Panc1 (cell line): ENCODE measurements around the gene BCL2. TPM values are rescaled to one million over a fixed set of nuclear protein-coding genes. Genes with fewer than 3 reads are reported as not detected.

Experiments used
- ATAC-seq: fragments of 200-7000 bp; cut with Tn5 transposase; 2 replicates; pipeline ENCODE4 v1.9.1; 2020; ENCODE audit warnings: mild to moderate bottlenecking, moderate library complexity
- BruUV-seq: library from RNA; stranded (reverse); fragments of 400-500 nt; replicated peaks from 2 replicates; lab custom pipeline; 2021; lab: Mats Ljungman, UMichigan
- CTCF ChIA-PET: fragments of 300-600 bp; sonication (Branson Sonifier 250); formaldehyde crosslinking; loops from one replicate; lab custom pipeline; 2022; ENCODE audit warnings: antibody characterized with exemption; lab: Charles Lee
- POLR2A ChIA-PET: fragments of 300-600 bp; sonication (Branson Sonifier 250); formaldehyde crosslinking; loops from one replicate; lab custom pipeline; 2022; ENCODE audit warnings: antibody characterized with exemption; lab: Charles Lee
- DNase-seq: peaks from one replicate; pipeline ENCODE4 v3.0.0-alpha.2; 2010; ENCODE audit warnings: low read depth, low spot score
- H3K27ac ChIP-seq: 2 replicates; pipeline ENCODE4 v1.5.1; 2011; ENCODE audit warnings: mild to moderate bottlenecking, low read length, inconsistent platforms
- H3K27me3 ChIP-seq: fragments of 200-500 bp; sonication (Bioruptor generic); 2 replicates; pipeline ENCODE4 v1.6.0; 2014; ENCODE audit warnings: low read length, inconsistent platforms; ENCODE audit not compliant: control insufficient read depth, insufficient read depth
- H3K36me3 ChIP-seq: fragments of 200-500 bp; sonication (Bioruptor generic); 2 replicates; pipeline ENCODE4 v1.5.1; 2014; ENCODE audit warnings: inconsistent platforms, mild to moderate bottlenecking, low read length, moderate library complexity; ENCODE audit not compliant: control insufficient read depth, insufficient read depth
- H3K4me1 ChIP-seq: 2 replicates; pipeline ENCODE4 v1.5.1; 2011; ENCODE audit warnings: inconsistent platforms, mild to moderate bottlenecking, low read length, moderate library complexity; ENCODE audit not compliant: control insufficient read depth, insufficient read depth
- H3K4me3 ChIP-seq, 2 experiments: 2 replicates each; pipeline ENCODE4 v1.5.1; 2011 to 2012; ENCODE audit warnings: low read depth in 2 of 2, low read length in 2 of 2, mild to moderate bottlenecking in 2 of 2, inconsistent platforms in 1 of 2, moderate library complexity in 1 of 2
- H3K9me3 ChIP-seq: fragments of 200-500 bp; sonication (Bioruptor generic); 2 replicates; pipeline ENCODE4 v1.5.1; 2014; ENCODE audit warnings: low read depth, mild to moderate bottlenecking, inconsistent platforms, low read length, moderate library complexity; ENCODE audit not compliant: control insufficient read depth, insufficient read depth
- CTCF ChIP-seq: fragments of 450-650 bp; IDR thresholded peaks from 2 replicates; pipeline ENCODE4 v1.5.1; 2017; ENCODE audit warnings: mild to moderate bottlenecking
- POLR2AphosphoS5 ChIP-seq: IDR thresholded peaks from 2 replicates; pipeline ENCODE4 v1.6.1; 2012; ENCODE audit warnings: mild to moderate bottlenecking, low read depth, low read length, moderate library complexity
- REST ChIP-seq, 2 experiments: IDR thresholded peaks; 2 replicates each; pipeline ENCODE4 v1.6.1; 2011 to 2012; ENCODE audit warnings: low read depth in 2 of 2, control low read depth in 1 of 2, low read length in 1 of 2, mild to moderate bottlenecking in 1 of 2, moderate library complexity in 1 of 2; ENCODE audit not compliant: insufficient read depth in 1 of 2
- SIN3A ChIP-seq: IDR thresholded peaks from 2 replicates; pipeline ENCODE4 v1.6.1; 2012; ENCODE audit warnings: low read depth, mild to moderate bottlenecking, low read length, moderate library complexity, borderline replicate concordance; ENCODE audit not compliant: insufficient read depth
- TCF7L2 ChIP-seq: IDR thresholded peaks from 2 replicates; pipeline ENCODE4 v1.6.1; 2011; ENCODE audit warnings: mild to moderate bottlenecking, low read depth, low read length, inconsistent platforms
- in situ Hi-C: cut with HindIII; loops from 2 replicates; pipeline ENCODE4 v1.10.0; 2016; ENCODE audit warnings: low sequenced_read_pairs, low pct_unique_long_range_greater_than_20kb
- intact Hi-C: fragments of 100-400 bp; cut with micrococcal nuclease; formaldehyde crosslinking; loops from one replicate; pipeline ENCODE4 v1.10.0; 2022; ENCODE audit not compliant: unreplicated experiment
- total RNA-seq: library from RNA; stranded (reverse); gene quantifications from one replicate; pipeline ENCODE4 v1.2.1, GENCODE V29; 2021; ENCODE audit not compliant: unreplicated experiment

BCL2 gene
- total RNA-seq, 1 experiment from 2014 or later: 0.72 TPM

GRCh38 chr18:63113899-63114565 is 205.5 kb downstream of the BCL2 start:
- no peaks in the 10 kb centered on the region for H3K27me3 ChIP-seq
- in situ Hi-C loops (no loop called here), intact Hi-C loops (no loop called here)
- H3K4me3 ChIP-seq: no peak overlapping the region
- H3K36me3 ChIP-seq: no peaks in the 10 kb centered on the region
- ATAC-seq (no peak), DNase-seq (no peak)
- CTCF ChIA-PET: interaction anchor here (0.7 kb wide), 1 partner anchor 18 kb away, joined by 3 read pairs; no protein-coding TSS in a partner anchor
- no peak overlapping the region for H3K27ac ChIP-seq
- no peaks in the 10 kb centered on the region for H3K9me3 ChIP-seq
- H3K4me1 ChIP-seq: no peaks in the 10 kb centered on the region
- POLR2A ChIA-PET: no interaction called here
- BruUV-seq: no TSS peak
- TF ChIP-seq POLR2AphosphoS5 (no peak), REST (IDR thresholded peaks at IDR 0.05; ENCODE audit: insufficient read depth in 1 of 2, low read depth in 2 of 2, low read length in 1 of 2) (no peak), TCF7L2 (no peak), CTCF (no peak), SIN3A (no peak)

GRCh38 chr18:63112706-63113105 is 206.9 kb downstream of the BCL2 start:
- ChIA-PET CTCF (no interaction called here), POLR2A (no interaction called here)
- DNase-seq (no peak), ATAC-seq (no peak)
- H3K27me3 ChIP-seq: no peaks in the 10 kb centered on the region
- in situ Hi-C loops (no loop called here), intact Hi-C loops (no loop called here)
- H3K9me3 ChIP-seq: no peaks in the 10 kb centered on the region
- H3K27ac ChIP-seq: no peak overlapping the region
- H3K4me1 ChIP-seq: no peaks in the 10 kb centered on the region
- no peak overlapping the region for H3K4me3 ChIP-seq
- no TSS peak for BruUV-seq
- H3K36me3 ChIP-seq: no peaks in the 10 kb centered on the region
- TF ChIP-seq REST (IDR thresholded peaks at IDR 0.05; ENCODE audit: insufficient read depth in 1 of 2, low read depth in 2 of 2, low read length in 1 of 2): no peak
- TF ChIP-seq SIN3A: no peak
- TF ChIP-seq CTCF: no peak
- TF ChIP-seq TCF7L2: no peak
- no peak for TF ChIP-seq POLR2AphosphoS5
